Neural progenitor cell (in vitro differentiated cells): ENCODE measurements around the gene MYOF.

Source experiments
- CTCF ChIP-seq: fragments of 200-600 bp; sonication (generic); IDR thresholded peaks from 2 replicates; pipeline ENCODE4 v1.5.1; 2017; ENCODE audit warnings: antibody characterized with exemption, mild to moderate bottlenecking
- EZH2 ChIP-seq: fragments of 200-600 bp; sonication (generic); IDR thresholded peaks from 2 replicates; pipeline ENCODE4 v1.6.1; 2017; ENCODE audit warnings: antibody characterized with exemption, mild to moderate bottlenecking, moderate library complexity
- EZH2phosphoT487 ChIP-seq: fragments of 200-600 bp; sonication (generic); IDR thresholded peaks from 2 replicates; pipeline ENCODE4 v1.6.1; 2017; ENCODE audit warnings: antibody characterized with exemption

- no peak for TF ChIP-seq CTCF
- no peak for TF ChIP-seq EZH2
- TF ChIP-seq EZH2phosphoT487, result no peak
Observed at GRCh38 chr10:93457511-93457910, 24.6 kb downstream of the MYOF start.
